Loucy (cell line): ENCODE data around the gene ENTREP1.
"Not testable (repeated sequence)": the region's sequence is repeated elsewhere in the genome, so short reads cannot be mapped to it uniquely, and the experiment has no call there.

Source experiments
- H2AFZ ChIP-seq: fragments of 200-600 bp; sonication (generic); 2 replicates; pipeline ENCODE4 v1.6.0; 2016; ENCODE audit warnings: antibody characterized with exemption, mild to moderate bottlenecking, low read length, moderate library complexity
- H3F3A ChIP-seq: fragments of 200-600 bp; 2 replicates; pipeline ENCODE4 v1.6.0; 2016; ENCODE audit warnings: antibody characterized with exemption, low read depth, mild to moderate bottlenecking
- H3K27me3 ChIP-seq: fragments of 200-600 bp; sonication (generic); 2 replicates; pipeline ENCODE4 v1.6.1; 2014; ENCODE audit warnings: low read length, mild to moderate bottlenecking; ENCODE audit not compliant: insufficient read depth, poor library complexity, severe bottlenecking
- H3K36me3 ChIP-seq: fragments of 200-600 bp; sonication (generic); 2 replicates; pipeline ENCODE4 v1.6.1; 2016; ENCODE audit warnings: low read length; ENCODE audit not compliant: insufficient read depth
- H3K4me1 ChIP-seq: fragments of 200-600 bp; sonication (generic); 2 replicates; pipeline ENCODE4 v1.5.1; 2014; ENCODE audit warnings: low read length, mild to moderate bottlenecking; ENCODE audit not compliant: insufficient read depth, poor library complexity, severe bottlenecking
- H3K4me2 ChIP-seq: fragments of 200-600 bp; sonication (generic); 2 replicates; pipeline ENCODE4 v1.6.0; 2014; ENCODE audit warnings: antibody characterized with exemption, low read length, low read depth, mild to moderate bottlenecking; ENCODE audit not compliant: poor library complexity, severe bottlenecking
- H3K4me3 ChIP-seq: fragments of 200-600 bp; sonication (generic); 2 replicates; pipeline ENCODE4 v1.5.1; 2014; ENCODE audit warnings: low read length, mild to moderate bottlenecking, mixed read lengths; ENCODE audit not compliant: poor library complexity, severe bottlenecking
- H3K79me2 ChIP-seq: fragments of 200-600 bp; sonication (generic); 2 replicates; pipeline ENCODE4 v1.6.1; 2014; ENCODE audit warnings: low read length; ENCODE audit not compliant: insufficient read depth
- H3K9ac ChIP-seq: fragments of 200-600 bp; sonication (generic); 2 replicates; pipeline ENCODE4 v1.6.0; 2014; ENCODE audit warnings: mild to moderate bottlenecking, low read depth, low read length, moderate library complexity; ENCODE audit not compliant: poor library complexity, severe bottlenecking
- H3K9me2 ChIP-seq: fragments of 200-600 bp; sonication (generic); replicated peaks from 2 replicates; pipeline ENCODE4 v1.6.1; 2016; ENCODE audit warnings: low read depth, low read length, mixed read lengths
- H3K9me3 ChIP-seq: fragments of 200-600 bp; sonication (generic); 2 replicates; pipeline ENCODE4 v1.6.1; 2014; ENCODE audit warnings: mild to moderate bottlenecking, antibody characterized with exemption, low read length, low read depth; ENCODE audit not compliant: insufficient read depth
- H4K20me1 ChIP-seq: fragments of 200-600 bp; sonication (generic); 2 replicates; pipeline ENCODE4 v1.6.0; 2014; ENCODE audit warnings: antibody characterized with exemption, low read length, mild to moderate bottlenecking; ENCODE audit not compliant: insufficient read depth, poor library complexity, severe bottlenecking
- EZH2phosphoT487 ChIP-seq: fragments of 200-600 bp; IDR thresholded peaks from 2 replicates; pipeline ENCODE4 v1.6.1; 2018; ENCODE audit warnings: antibody characterized with exemption, mild to moderate bottlenecking, moderate library complexity, borderline replicate concordance
- TF ChIP-seq, protein P1 (sequence below): fragments of 200-600 bp; sonication (generic); conservative IDR thresholded peaks from 2 replicates; pipeline ENCODE4 v1.5.1; 2014; ENCODE audit warnings: mild to moderate bottlenecking, antibody characterized with exemption, low read length

The ENTREP1 gene

DNA sequence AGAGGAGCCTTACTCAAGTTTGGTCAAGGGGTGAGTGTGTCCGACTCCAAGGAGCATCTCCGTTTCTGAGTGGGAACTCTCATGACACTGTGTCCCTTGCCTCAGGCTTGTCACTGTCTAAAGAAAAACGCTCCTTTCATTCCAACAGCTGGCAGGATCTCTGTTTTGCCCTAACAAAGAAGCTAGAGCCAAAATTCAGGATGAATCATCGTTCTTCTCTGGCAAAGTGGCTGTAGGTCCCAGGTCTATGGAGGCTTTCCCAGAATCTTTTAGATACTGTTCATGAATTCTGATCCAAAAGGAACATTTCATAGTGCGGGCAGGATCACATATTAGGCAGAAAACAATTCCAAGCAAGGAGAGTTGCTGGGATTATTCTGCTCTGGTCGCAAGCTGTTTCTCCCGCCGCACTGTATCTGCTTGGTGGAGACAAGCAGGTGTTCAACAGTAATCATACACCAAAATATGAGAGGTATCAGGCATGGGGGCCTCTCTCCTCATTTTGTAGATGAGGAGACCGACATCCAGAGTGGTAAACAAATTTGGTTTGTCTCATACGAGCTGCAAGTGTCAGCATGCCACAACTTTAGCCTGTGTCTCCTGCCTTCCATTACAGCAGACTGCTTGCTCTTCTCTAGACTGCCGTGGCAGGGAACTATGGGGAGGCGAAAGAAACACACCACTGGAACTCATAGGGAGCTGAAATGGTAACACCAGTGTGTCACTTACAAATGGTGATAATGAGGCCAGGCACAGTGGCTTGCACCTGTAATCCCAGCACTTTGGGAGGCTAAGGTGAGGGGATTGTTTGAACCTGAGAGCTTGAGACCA lies 72.6 kb downstream of the ENTREP1 start:
- no peaks in the 10 kb centered on the region for H3K27me3 ChIP-seq
- H3K79me2 ChIP-seq = no peaks in the 10 kb centered on the region
- H3K9me2 ChIP-seq = no peaks in the 10 kb centered on the region
- no peaks in the 10 kb centered on the region for H3K4me1 ChIP-seq
- no peaks in the 10 kb centered on the region for H3K36me3 ChIP-seq
- no peaks in the 10 kb centered on the region for H3K9me3 ChIP-seq
- no peaks in the 10 kb centered on the region for H3F3A ChIP-seq
- H3K4me3 ChIP-seq = no peak overlapping the region
- TF ChIP-seq, protein P1, sequence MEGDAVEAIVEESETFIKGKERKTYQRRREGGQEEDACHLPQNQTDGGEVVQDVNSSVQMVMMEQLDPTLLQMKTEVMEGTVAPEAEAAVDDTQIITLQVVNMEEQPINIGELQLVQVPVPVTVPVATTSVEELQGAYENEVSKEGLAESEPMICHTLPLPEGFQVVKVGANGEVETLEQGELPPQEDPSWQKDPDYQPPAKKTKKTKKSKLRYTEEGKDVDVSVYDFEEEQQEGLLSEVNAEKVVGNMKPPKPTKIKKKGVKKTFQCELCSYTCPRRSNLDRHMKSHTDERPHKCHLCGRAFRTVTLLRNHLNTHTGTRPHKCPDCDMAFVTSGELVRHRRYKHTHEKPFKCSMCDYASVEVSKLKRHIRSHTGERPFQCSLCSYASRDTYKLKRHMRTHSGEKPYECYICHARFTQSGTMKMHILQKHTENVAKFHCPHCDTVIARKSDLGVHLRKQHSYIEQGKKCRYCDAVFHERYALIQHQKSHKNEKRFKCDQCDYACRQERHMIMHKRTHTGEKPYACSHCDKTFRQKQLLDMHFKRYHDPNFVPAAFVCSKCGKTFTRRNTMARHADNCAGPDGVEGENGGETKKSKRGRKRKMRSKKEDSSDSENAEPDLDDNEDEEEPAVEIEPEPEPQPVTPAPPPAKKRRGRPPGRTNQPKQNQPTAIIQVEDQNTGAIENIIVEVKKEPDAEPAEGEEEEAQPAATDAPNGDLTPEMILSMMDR = no peak
- TF ChIP-seq EZH2phosphoT487 = no peak
- no peak overlapping the region for H2AFZ ChIP-seq
- no peak overlapping the region for H3K4me2 ChIP-seq
- no peaks in the 10 kb centered on the region for H4K20me1 ChIP-seq
- H3K9ac ChIP-seq = no peak overlapping the region

DNA sequence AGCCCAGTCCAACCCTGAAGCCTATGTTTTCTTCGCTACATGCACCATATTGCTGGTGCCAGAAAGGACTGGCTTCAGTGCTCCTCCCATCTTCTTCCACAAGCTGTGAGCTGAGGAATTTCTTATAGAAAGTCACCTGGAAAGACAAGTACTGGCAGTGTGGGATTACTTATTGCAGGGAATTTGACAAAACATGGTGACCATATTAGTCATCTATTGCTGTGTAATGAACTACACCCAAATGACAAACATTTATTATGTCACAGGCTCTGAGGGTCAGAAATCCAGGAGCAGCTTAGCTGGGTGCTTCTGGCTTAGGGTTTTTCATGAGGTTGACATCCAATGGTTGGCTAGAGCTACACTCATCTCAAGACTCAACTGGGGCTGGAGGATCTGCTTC lies 75.5 kb downstream of the ENTREP1 start:
- H3K36me3 ChIP-seq = no peaks in the 10 kb centered on the region
- no peaks in the 10 kb centered on the region for H4K20me1 ChIP-seq
- no peaks in the 10 kb centered on the region for H3K9me2 ChIP-seq
- H2AFZ ChIP-seq = no peak overlapping the region
- H3K4me3 ChIP-seq = no peak overlapping the region
- no peak overlapping the region for H3K9ac ChIP-seq
- no peak for TF ChIP-seq EZH2phosphoT487
- TF ChIP-seq, protein P1 = no peak
- no peaks in the 10 kb centered on the region for H3K79me2 ChIP-seq
- no peaks in the 10 kb centered on the region for H3K4me1 ChIP-seq
- H3K27me3 ChIP-seq = no peaks in the 10 kb centered on the region
- no peak overlapping the region for H3K4me2 ChIP-seq
- H3F3A ChIP-seq = no peaks in the 10 kb centered on the region
- H3K9me3 ChIP-seq = no peaks in the 10 kb centered on the region

GRCh38 chr9:69409936-69410335 lies 84.9 kb downstream of the ENTREP1 start:
- not testable (repeated sequence) for H3K9me2 ChIP-seq, H2AFZ ChIP-seq, H3K4me3 ChIP-seq, H3K4me1 ChIP-seq, H4K20me1 ChIP-seq, H3K27me3 ChIP-seq, H3F3A ChIP-seq, H3K9ac ChIP-seq, H3K79me2 ChIP-seq, H3K9me3 ChIP-seq, H3K36me3 ChIP-seq, H3K4me2 ChIP-seq

- Histone ChIP-seq H4K20me1 (no peaks in the 10 kb centered on the region), H3K79me2 (no peaks in the 10 kb centered on the region)
- TF ChIP-seq, protein P1 = no peak
- TF ChIP-seq EZH2phosphoT487 = no peak
Measured at GRCh38 chr9:69411246-69411645, 86.2 kb downstream of the ENTREP1 start.

More at GRCh38 chr9:69411246-69411645, 86.2 kb downstream of the ENTREP1 start:
- Histone ChIP-seq H3K27me3 (no peaks in the 10 kb centered on the region), H3F3A (no peaks in the 10 kb centered on the region), H3K9me2 (no peaks in the 10 kb centered on the region), H2AFZ (no peak overlapping the region), H3K9me3 (no peaks in the 10 kb centered on the region), H3K4me2 (no peak overlapping the region), H3K9ac (no peak overlapping the region), H3K4me1 (no peaks in the 10 kb centered on the region), H3K4me3 (no peak overlapping the region), H3K36me3 (no peaks in the 10 kb centered on the region)
